SK-N-SH (cell line): ENCODE results near the gene RHPN2. TPM values are rescaled to one million over a fixed set of nuclear protein-coding genes. Genes with fewer than 3 reads are reported as not detected.

Source experiments
- CTCF ChIA-PET: fragments of 300-600, 350-600 bp; formaldehyde crosslinking; extraction: SDS; loops from one replicate; lab custom pipeline; 2021; lab: Yijun Ruan, JAX
- POLR2A ChIA-PET: fragments of 350-600 bp; sonication (Branson Sonifier 250); formaldehyde crosslinking; extraction: SDS; loops from one replicate; lab custom pipeline; 2020; ENCODE audit warnings: antibody characterized with exemption, inconsistent platforms; lab: Yijun Ruan, JAX
- DNase-seq: peaks from one replicate; pipeline ENCODE4 v3.0.0; 2012
- H2AFZ ChIP-seq: fragments of 200-600 bp; sonication (generic); 2 replicates; pipeline ENCODE4 v1.8.1; 2016; ENCODE audit warnings: antibody characterized with exemption, mild to moderate bottlenecking, low read depth
- H3F3A ChIP-seq: fragments of 200-600 bp; sonication (generic); replicated peaks from 2 replicates; pipeline ENCODE3; 2016; ENCODE audit warnings: antibody characterized with exemption, mild to moderate bottlenecking; ENCODE audit not compliant: insufficient read depth
- H3K27ac ChIP-seq, 2 experiments: fragments of 200-500 bp in 1 of 2; fragments of 200-600 bp in 1 of 2; sonication (Bioruptor generic) in 1 of 2; sonication (generic), shearing (Covaris generic) in 1 of 2; 2 replicates each; pipeline versions ENCODE4 v1.5.1 to v1.6.1; 2014 to 2016; ENCODE audit warnings: low read depth in 2 of 2, inconsistent platforms in 1 of 2, low read length in 1 of 2, mild to moderate bottlenecking in 1 of 2, mixed read lengths in 1 of 2
- H3K27me3 ChIP-seq: fragments of 200-600 bp; sonication (generic), shearing (Covaris generic); 2 replicates; pipeline ENCODE4 v1.6.1; 2016; ENCODE audit warnings: mixed run types; ENCODE audit not compliant: insufficient read depth
- H3K36me3 ChIP-seq, 2 experiments: fragments of 200-500 bp in 1 of 2; fragments of 200-600 bp in 1 of 2; sonication (Bioruptor generic) in 1 of 2; sonication (generic) in 1 of 2; replicated peaks in 1 of 2; 2 replicates each; pipeline versions ENCODE3 to v1.5.1; 2014 to 2016; ENCODE audit warnings: low read length in 1 of 2, mild to moderate bottlenecking in 1 of 2; ENCODE audit not compliant: insufficient read depth in 2 of 2, control insufficient read depth in 1 of 2
- H3K4me1 ChIP-seq, 2 experiments: fragments of 200-500 bp in 1 of 2; fragments of 200-600 bp in 1 of 2; sonication (Bioruptor generic) in 1 of 2; sonication (generic), shearing (Covaris generic) in 1 of 2; 2 replicates each; pipeline versions ENCODE4 v1.5.1 to v1.6.1; 2014 to 2016; ENCODE audit warnings: low read depth in 1 of 2, low read length in 1 of 2, mixed run types in 1 of 2; ENCODE audit not compliant: insufficient read depth in 2 of 2, control insufficient read depth in 1 of 2
- H3K4me2 ChIP-seq: fragments of 200-600 bp; sonication (generic), shearing (Covaris generic); 2 replicates; pipeline ENCODE4 v1.6.1; 2017; ENCODE audit warnings: mixed run types
- H3K4me3 ChIP-seq, 2 experiments: fragments of 200-500 bp in 1 of 2; fragments of 200-600 bp in 1 of 2; sonication (Bioruptor generic) in 1 of 2; sonication (generic), shearing (Covaris generic) in 1 of 2; 2 replicates each; pipeline versions ENCODE4 v1.5.1 to v1.8.1; 2014 to 2016; ENCODE audit warnings: low read depth in 2 of 2, inconsistent platforms in 1 of 2, low read length in 1 of 2, mild to moderate bottlenecking in 1 of 2, mixed read lengths in 1 of 2, moderate library complexity in 1 of 2
- H3K79me2 ChIP-seq: fragments of 200-600 bp; sonication (generic); 2 replicates; pipeline ENCODE4 v1.8.1; 2017; ENCODE audit warnings: mild to moderate bottlenecking; ENCODE audit not compliant: insufficient read depth
- H3K9ac ChIP-seq: fragments of 200-600 bp; sonication (generic); 2 replicates; pipeline ENCODE4 v1.6.1; 2017; ENCODE audit warnings: mixed run types
- H3K9me2 ChIP-seq: fragments of 200-600 bp; sonication (generic); 2 replicates; pipeline ENCODE4 v1.6.1; 2017; ENCODE audit warnings: mixed run types
- H3K9me3 ChIP-seq: fragments of 200-600 bp; sonication (generic); 2 replicates; pipeline ENCODE4 v1.6.1; 2017; ENCODE audit warnings: mixed run types, mild to moderate bottlenecking, moderate library complexity
- H4K20me1 ChIP-seq: fragments of 200-600 bp; sonication (generic); 2 replicates; pipeline ENCODE4 v1.6.1; 2017; ENCODE audit warnings: mild to moderate bottlenecking, mixed run types; ENCODE audit not compliant: insufficient read depth
- ELF1 ChIP-seq: IDR thresholded peaks from 2 replicates; pipeline ENCODE4 v1.4.0; 2012
- EP300 ChIP-seq, 2 experiments: IDR thresholded peaks; 2 replicates each; pipeline versions ENCODE4 v1.4.0 to v1.6.1; 2012; ENCODE audit warnings: borderline replicate concordance in 1 of 2, low read depth in 1 of 2, low read length in 1 of 2
- EZH2phosphoT487 ChIP-seq: fragments of 200-600 bp; sonication (generic); IDR thresholded peaks from 2 replicates; pipeline ENCODE4 v1.6.1; 2017; ENCODE audit warnings: low read depth, mixed run types, mild to moderate bottlenecking, antibody characterized with exemption, moderate library complexity, borderline replicate concordance
- FOSL2 ChIP-seq: IDR thresholded peaks from 2 replicates; pipeline ENCODE4 v1.4.0; 2012; ENCODE audit warnings: low read depth, mild to moderate bottlenecking, moderate library complexity, borderline replicate concordance
- FOXJ3 ChIP-seq: sonication (generic); formaldehyde crosslinking; IDR thresholded peaks from 2 replicates; pipeline ENCODE4 v1.5.1; 2020; ENCODE audit warnings: mild to moderate bottlenecking, missing genetic modification reagents
- GATA2 ChIP-seq: sonication (generic); formaldehyde crosslinking; IDR thresholded peaks from 2 replicates; pipeline ENCODE4 v1.5.0; 2020; ENCODE audit warnings: mild to moderate bottlenecking, missing genetic modification reagents
- IRF3 ChIP-seq: fragments of 150-350 bp; IDR thresholded peaks from 2 replicates; pipeline ENCODE4 v1.6.1; 2016; ENCODE audit warnings: mild to moderate bottlenecking, low read depth, low read length
- MAX ChIP-seq: IDR thresholded peaks from 2 replicates; pipeline ENCODE4 v1.4.0; 2012; ENCODE audit warnings: low read depth
- MEF2A ChIP-seq: IDR thresholded peaks from 2 replicates; pipeline ENCODE4 v1.4.0; 2012; ENCODE audit warnings: low read depth, borderline replicate concordance
- NFIC ChIP-seq: IDR thresholded peaks from 2 replicates; pipeline ENCODE4 v1.4.0; 2012; ENCODE audit warnings: borderline replicate concordance
- POLR2AphosphoS5 ChIP-seq: IDR thresholded peaks from 2 replicates; pipeline ENCODE4 v1.6.1; 2012; ENCODE audit warnings: low read depth, low read length
- RAD21 ChIP-seq: IDR thresholded peaks from 2 replicates; pipeline ENCODE4 v1.6.1; 2012; ENCODE audit warnings: mild to moderate bottlenecking, low read length
- RXRA ChIP-seq: IDR thresholded peaks from 2 replicates; pipeline ENCODE4 v1.4.0; 2012; ENCODE audit warnings: low read depth, mild to moderate bottlenecking, borderline replicate concordance
- SMC3 ChIP-seq: IDR thresholded peaks from 2 replicates; pipeline ENCODE4 v1.6.1; 2012; ENCODE audit warnings: low read depth, low read length, improper control_type of control experiment
- USF1 ChIP-seq: IDR thresholded peaks from 2 replicates; pipeline ENCODE4 v1.4.0; 2012; ENCODE audit warnings: low read depth, borderline replicate concordance
- USF2 ChIP-seq: fragments of 150-350 bp; IDR thresholded peaks from 2 replicates; pipeline ENCODE4 v1.6.1; 2017; ENCODE audit warnings: antibody characterized with exemption, low read length, low read depth, borderline replicate concordance
- YY1 ChIP-seq: IDR thresholded peaks from 2 replicates; pipeline ENCODE4 v1.4.0; 2012; ENCODE audit warnings: low read depth, mild to moderate bottlenecking
- WGBS: methylation state at CpG from one replicate; pipeline ENCODE4 v1.1.6; 2017; ENCODE audit warnings: low lambda C conversion rate; 5-methylcytosine and 5-hydroxymethylcytosine counted together
- polyA plus RNA-seq, 3 experiments: library from polyadenylated mRNA; depleted of rRNA; stranded (reverse); fragments of >200 nt; gene quantifications; 2 replicates each; pipeline ENCODE4 v1.2.3, GENCODE V29; 2012

RHPN2 gene
- polyA plus RNA-seq, 1 of the 3 experiments (the other 2 are of a cell fraction): 7.0 TPM

GRCh38 chr19:32936065-32936464, 128.6 kb downstream of the RHPN2 start:
- Histone ChIP-seq H3K4me2 (no peak overlapping the region), H3K9me3 (no peaks in the 10 kb centered on the region), H3K9ac (no peak overlapping the region), H3F3A (no peaks in the 10 kb centered on the region), H3K4me3 (no peak overlapping the region), H4K20me1 (no peaks in the 10 kb centered on the region), H3K4me1 (no peaks in the 10 kb centered on the region), H3K9me2 (no peaks in the 10 kb centered on the region), H3K36me3 (peaks cover 0 to 16% of the 10 kb centered on the region in 2 experiments), H3K27ac (no peak overlapping the region), H3K27me3 (no peaks in the 10 kb centered on the region), H3K79me2 (no peaks in the 10 kb centered on the region), H2AFZ (no peak overlapping the region)
- WGBS: 100% methylated on average over 3 of the region's 8 CpGs
- ChIA-PET POLR2A (no interaction called here), CTCF (no interaction called here)
- TF ChIP-seq MEF2A (no peak), FOSL2 (no peak), NFIC (no peak), FOXJ3 (CRISPR knock-in tag) (no peak), RXRA (no peak), USF1 (no peak)
- DNase-seq: no peak

- 84% methylated on average over 5 of the region's 9 CpGs for WGBS
Measured at GRCh38 chr19:32935629-32936028, 129.1 kb downstream of the RHPN2 start.

GRCh38 chr19:32933571-32933970, 131.1 kb downstream of the RHPN2 start:
- WGBS: 77% methylated on average over 3 of the region's 3 CpGs
- TF ChIP-seq POLR2AphosphoS5 (no peak), MAX (no peak), GATA2 (CRISPR knock-in tag) (no peak), USF1 (no peak), FOSL2 (no peak), RXRA (no peak), RAD21 (no peak), ELF1 (no peak), SMC3 (no peak), YY1 (no peak), MEF2A (no peak), IRF3 (no peak)
- H3K27me3 ChIP-seq: no peaks in the 10 kb centered on the region

More at GRCh38 chr19:32935629-32936028, 129.1 kb downstream of the RHPN2 start:
- Histone ChIP-seq H3K79me2 (no peaks in the 10 kb centered on the region), H3F3A (no peaks in the 10 kb centered on the region), H3K36me3 (peaks cover 0 to 18% of the 10 kb centered on the region in 2 experiments), H3K9me3 (no peaks in the 10 kb centered on the region), H3K9me2 (no peaks in the 10 kb centered on the region), H3K4me2 (no peak overlapping the region), H3K27ac (no peak overlapping the region), H4K20me1 (no peaks in the 10 kb centered on the region), H3K4me1 (no peaks in the 10 kb centered on the region), H2AFZ (no peak overlapping the region), H3K4me3 (no peak overlapping the region), H3K27me3 (no peaks in the 10 kb centered on the region), H3K9ac (no peak overlapping the region)
- no peak for TF ChIP-seq SMC3
- no peak for TF ChIP-seq EZH2phosphoT487
- TF ChIP-seq USF2: no peak
- TF ChIP-seq EP300 (IDR thresholded peaks at IDR 0.05; ENCODE audit: borderline replicate concordance in 1 of 2, low read depth in 1 of 2, low read length in 1 of 2): no peak
- CTCF ChIA-PET: no interaction called here
- POLR2A ChIA-PET: no interaction called here
- DNase-seq: no peak

More at GRCh38 chr19:32933571-32933970, 131.1 kb downstream of the RHPN2 start:
- ChIA-PET POLR2A (no interaction called here), CTCF (interaction anchor here (0.6 to 1.5 kb wide), 3 partner anchors 11 to 192 kb away, joined by 3 read pairs; no protein-coding TSS in a partner anchor)
- no peak overlapping the region for H3K27ac ChIP-seq
- H3F3A ChIP-seq: no peaks in the 10 kb centered on the region
- no peaks in the 10 kb centered on the region for H3K4me1 ChIP-seq
- H3K36me3 ChIP-seq: peaks cover 2 to 21% of the 10 kb centered on the region in 2 experiments
- H3K9ac ChIP-seq: no peak overlapping the region
- H3K9me3 ChIP-seq: no peaks in the 10 kb centered on the region
- no peak overlapping the region for H3K4me2 ChIP-seq
- no peak overlapping the region for H3K4me3 ChIP-seq
- DNase-seq: no peak
- no peaks in the 10 kb centered on the region for H3K79me2 ChIP-seq
- no peaks in the 10 kb centered on the region for H4K20me1 ChIP-seq
- no peaks in the 10 kb centered on the region for H3K9me2 ChIP-seq
- H2AFZ ChIP-seq: no peak overlapping the region
